CD4-positive, alpha-beta T cell treated with Interleukin-2 at 100 ng/mL for 4 hours (primary cell): ENCODE data around the gene NUBP2.

Experiments used
- DNase-seq: peaks from one replicate; pipeline ENCODE4 v3.0.0-alpha.2; 2020; ENCODE audit warnings: low spot score

NUBP2 gene

DNA sequence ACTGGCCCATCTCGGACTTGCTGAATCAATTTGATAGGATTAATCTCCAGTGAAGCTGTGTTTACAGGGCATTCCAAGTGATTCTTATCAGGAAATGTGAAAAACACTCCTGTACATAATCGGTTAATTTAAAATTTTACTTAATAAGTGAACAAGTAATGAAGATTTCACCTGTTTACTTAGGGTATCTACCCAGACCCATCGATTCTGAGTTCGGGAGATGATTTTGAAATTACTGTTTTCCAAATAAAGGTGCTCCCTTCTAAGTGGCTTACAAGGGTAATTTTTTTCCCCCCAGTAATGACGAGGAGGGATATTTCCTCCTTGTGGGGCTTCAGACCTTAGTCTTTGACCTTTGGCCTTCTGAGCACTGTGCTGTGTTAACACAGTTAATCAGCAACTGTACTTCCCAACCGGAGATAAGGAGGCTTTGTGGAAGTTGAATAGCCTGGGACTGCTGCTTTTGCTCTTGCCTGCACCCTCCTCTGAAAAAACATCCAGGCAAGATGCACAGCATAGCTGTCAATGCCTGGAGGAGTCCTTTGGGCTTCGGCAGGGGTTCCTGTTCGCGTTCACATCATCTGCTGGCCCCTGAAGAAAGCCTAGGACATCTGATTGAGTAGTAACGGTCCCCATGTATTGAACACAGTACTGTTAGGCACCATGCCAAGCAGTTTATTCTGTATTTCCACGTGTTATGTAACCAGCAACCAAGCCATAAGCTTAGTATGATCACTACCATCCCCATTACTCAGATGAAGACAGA lies 46.1 kb downstream of the NUBP2 start:
- no peak for DNase-seq

GRCh38 chr16:1830213-1830612 lies 47.5 kb downstream of the NUBP2 start:
- no peak for DNase-seq

DNA sequence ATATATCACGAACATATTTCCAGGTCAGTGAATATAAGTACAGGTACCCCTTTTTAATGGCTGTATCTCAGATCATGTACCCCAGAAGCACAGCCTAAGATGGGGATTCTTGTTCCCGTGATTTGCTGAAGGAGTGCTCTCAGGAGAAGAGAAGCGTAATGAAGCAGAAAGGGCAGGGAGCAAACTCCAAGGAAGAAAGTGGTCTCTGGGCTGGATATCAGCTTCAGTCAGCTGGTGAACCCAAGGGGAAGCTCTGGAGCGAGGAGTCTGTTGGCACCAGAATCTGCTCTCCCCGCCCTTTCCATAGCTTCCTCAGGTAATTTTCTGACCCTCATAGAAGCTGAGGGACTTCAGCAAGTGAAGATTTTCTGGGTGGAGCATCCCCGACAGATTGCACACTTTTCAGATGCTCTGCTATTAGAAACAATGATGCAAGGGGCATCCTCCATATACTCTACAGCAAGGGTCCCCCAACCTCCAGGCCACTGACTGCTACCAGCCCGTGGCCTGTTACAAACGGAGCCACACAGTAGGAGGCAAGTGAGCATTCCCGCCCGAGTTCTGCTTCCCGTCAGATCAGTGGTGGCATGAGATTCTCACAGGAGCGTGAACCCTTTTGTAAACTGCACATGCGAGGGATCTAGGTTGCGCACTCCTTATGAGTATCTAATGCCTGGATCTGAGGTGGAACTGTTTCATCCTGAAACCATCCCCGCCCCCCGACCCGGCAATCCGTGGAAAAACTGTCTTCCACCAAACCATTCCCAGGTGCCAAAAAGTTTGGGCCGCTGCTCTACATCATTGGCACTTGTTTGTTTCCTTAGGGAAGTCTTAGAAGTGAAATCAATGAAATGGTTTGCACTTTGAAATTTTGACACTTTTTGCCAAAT lies 48.7 kb downstream of the NUBP2 start:
- DNase-seq, result no peak

GRCh38 chr16:1832838-1833454 lies 50.2 kb downstream of the NUBP2 start:
- DNase-seq, result no peak

GRCh38 chr16:1834096-1834495 lies 51.3 kb downstream of the NUBP2 start:
- DNase-seq, result no peak
